Measurements from ENCODE around the gene PCBD1.
"Not testable (repeated sequence)": the region's sequence is repeated elsewhere in the genome, so short reads cannot be mapped to it uniquely, and the experiment has no call there.

PCBD1 gene

GRCh38 chr10:70879207-70879606 lies 9.2 kb downstream of the PCBD1 start:
- peaks cover 68% of the 10 kb centered on the region for H3K36me3 Mint-ChIP-seq (ENCODE audit: low read depth)
- H3K27ac Mint-ChIP-seq, result no peak overlapping the region

GRCh38 chr10:70874061-70874460 lies 14.3 kb downstream of the PCBD1 start:
- peaks cover 2% of the 10 kb centered on the region for H3K4me1 Mint-ChIP-seq (ENCODE audit: low read depth)
- no peak overlapping the region for H3K27ac Mint-ChIP-seq
- no peaks in the 10 kb centered on the region for H3K9me3 Mint-ChIP-seq
- peaks cover 71% of the 10 kb centered on the region for H3K36me3 Mint-ChIP-seq (ENCODE audit: low read depth)
- H3K4me3 Mint-ChIP-seq, result no peak overlapping the region
- no peaks in the 10 kb centered on the region for H3K27me3 Mint-ChIP-seq

More at GRCh38 chr10:70879207-70879606, 9.2 kb downstream of the PCBD1 start:
- no peak overlapping the region for H3K4me3 Mint-ChIP-seq
- H3K9me3 Mint-ChIP-seq, result no peaks in the 10 kb centered on the region
- H3K27me3 Mint-ChIP-seq, result no peaks in the 10 kb centered on the region
- peaks cover 10% of the 10 kb centered on the region for H3K4me1 Mint-ChIP-seq (ENCODE audit: low read depth)

- Mint-ChIP-seq H3K9me3 (no peaks in the 10 kb centered on the region), H3K4me1 (ENCODE audit: low read depth) (no peaks in the 10 kb centered on the region), H3K4me3 (no peak overlapping the region), H3K27ac (no peak overlapping the region), H3K27me3 (no peaks in the 10 kb centered on the region), H3K36me3 (ENCODE audit: low read depth) (peaks cover 69% of the 10 kb centered on the region)
Measured at GRCh38 chr10:70872291-70872690, 16.1 kb downstream of the PCBD1 start.

GRCh38 chr10:70866424-70866823 lies 21.9 kb downstream of the PCBD1 start:
- H3K27me3 Mint-ChIP-seq, result no peaks in the 10 kb centered on the region
- H3K27ac Mint-ChIP-seq, result no peak overlapping the region
- no peak overlapping the region for H3K4me3 Mint-ChIP-seq
- H3K36me3 Mint-ChIP-seq (ENCODE audit: low read depth), result peaks cover 58% of the 10 kb centered on the region
- H3K4me1 Mint-ChIP-seq (ENCODE audit: low read depth), result peaks cover 19% of the 10 kb centered on the region
- no peaks in the 10 kb centered on the region for H3K9me3 Mint-ChIP-seq

DNA sequence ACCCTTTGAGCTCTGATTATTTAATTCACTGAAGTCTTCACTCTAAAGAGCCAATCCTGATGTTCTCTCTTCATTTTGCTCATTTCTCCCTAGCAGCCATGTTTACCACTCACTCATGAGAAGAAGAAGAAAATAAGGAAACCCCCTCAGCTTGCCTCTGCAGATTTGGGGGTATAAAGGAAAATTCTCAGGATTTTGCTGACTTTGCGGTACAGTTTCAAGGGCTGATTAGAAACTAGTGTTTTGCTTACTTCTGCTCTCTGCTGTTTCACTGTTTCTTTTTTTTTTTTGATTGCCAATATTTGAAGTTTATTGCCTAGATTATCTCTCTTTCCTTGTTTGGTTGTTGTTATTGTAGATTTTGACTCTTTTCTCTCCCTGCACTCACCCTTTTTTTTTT lies 23.4 kb downstream of the PCBD1 start:
- Mint-ChIP-seq H3K4me3 (no peak overlapping the region), H3K9me3 (no peaks in the 10 kb centered on the region), H3K27ac (peak overlapping the region; percentile 60), H3K4me1 (ENCODE audit: low read depth) (peaks cover 19% of the 10 kb centered on the region), H3K27me3 (no peaks in the 10 kb centered on the region), H3K36me3 (ENCODE audit: low read depth) (peaks cover 72% of the 10 kb centered on the region)

GRCh38 chr10:70863470-70864160 lies 24.8 kb downstream of the PCBD1 start:
- no peak overlapping the region for H3K4me3 Mint-ChIP-seq
- peaks cover 68% of the 10 kb centered on the region for H3K36me3 Mint-ChIP-seq (ENCODE audit: low read depth)
- no peaks in the 10 kb centered on the region for H3K27me3 Mint-ChIP-seq
- peaks cover 19% of the 10 kb centered on the region for H3K4me1 Mint-ChIP-seq (ENCODE audit: low read depth)
- H3K27ac Mint-ChIP-seq, result peak overlapping the region; percentile 2
- no peaks in the 10 kb centered on the region for H3K9me3 Mint-ChIP-seq

- not testable (repeated sequence) for H3K9me3 Mint-ChIP-seq, H3K4me3 Mint-ChIP-seq, H3K27me3 Mint-ChIP-seq, H3K27ac Mint-ChIP-seq
- Mint-ChIP-seq H3K36me3 (ENCODE audit: low read depth) (peaks cover 75% of the 10 kb centered on the region), H3K4me1 (ENCODE audit: low read depth) (peaks cover 24% of the 10 kb centered on the region)
Measured at GRCh38 chr10:70861495-70862197, 26.7 kb downstream of the PCBD1 start.

- H3K4me3 Mint-ChIP-seq, result no peak overlapping the region
- H3K4me1 Mint-ChIP-seq (ENCODE audit: low read depth), result peaks cover 18% of the 10 kb centered on the region
- no peaks in the 10 kb centered on the region for H3K9me3 Mint-ChIP-seq
- no peak overlapping the region for H3K27ac Mint-ChIP-seq
- peaks cover 78% of the 10 kb centered on the region for H3K36me3 Mint-ChIP-seq (ENCODE audit: low read depth)
- no peaks in the 10 kb centered on the region for H3K27me3 Mint-ChIP-seq
Measured at GRCh38 chr10:70858759-70859158, 29.6 kb downstream of the PCBD1 start.

- Mint-ChIP-seq H3K27me3 (no peaks in the 10 kb centered on the region), H3K36me3 (ENCODE audit: low read depth) (peaks cover 86% of the 10 kb centered on the region), H3K9me3 (no peaks in the 10 kb centered on the region), H3K4me1 (ENCODE audit: low read depth) (peaks cover 14% of the 10 kb centered on the region), H3K4me3 (no peak overlapping the region), H3K27ac (no peak overlapping the region)
Measured at GRCh38 chr10:70856454-70856853, 31.9 kb downstream of the PCBD1 start.

GRCh38 chr10:70853457-70853856 lies 34.9 kb downstream of the PCBD1 start:
- H3K36me3 Mint-ChIP-seq (ENCODE audit: low read depth), result peaks cover 92% of the 10 kb centered on the region
- no peaks in the 10 kb centered on the region for H3K9me3 Mint-ChIP-seq
- H3K4me3 Mint-ChIP-seq, result no peak overlapping the region
- no peaks in the 10 kb centered on the region for H3K27me3 Mint-ChIP-seq
- no peak overlapping the region for H3K27ac Mint-ChIP-seq
- peaks cover 28% of the 10 kb centered on the region for H3K4me1 Mint-ChIP-seq (ENCODE audit: low read depth)

GRCh38 chr10:70853038-70853437 lies 35.3 kb downstream of the PCBD1 start:
- H3K36me3 Mint-ChIP-seq (ENCODE audit: low read depth), result peaks cover 92% of the 10 kb centered on the region
- H3K4me1 Mint-ChIP-seq (ENCODE audit: low read depth), result peaks cover 30% of the 10 kb centered on the region
- H3K27ac Mint-ChIP-seq, result no peak overlapping the region
- no peaks in the 10 kb centered on the region for H3K9me3 Mint-ChIP-seq
- no peak overlapping the region for H3K4me3 Mint-ChIP-seq
- no peaks in the 10 kb centered on the region for H3K27me3 Mint-ChIP-seq

DNA sequence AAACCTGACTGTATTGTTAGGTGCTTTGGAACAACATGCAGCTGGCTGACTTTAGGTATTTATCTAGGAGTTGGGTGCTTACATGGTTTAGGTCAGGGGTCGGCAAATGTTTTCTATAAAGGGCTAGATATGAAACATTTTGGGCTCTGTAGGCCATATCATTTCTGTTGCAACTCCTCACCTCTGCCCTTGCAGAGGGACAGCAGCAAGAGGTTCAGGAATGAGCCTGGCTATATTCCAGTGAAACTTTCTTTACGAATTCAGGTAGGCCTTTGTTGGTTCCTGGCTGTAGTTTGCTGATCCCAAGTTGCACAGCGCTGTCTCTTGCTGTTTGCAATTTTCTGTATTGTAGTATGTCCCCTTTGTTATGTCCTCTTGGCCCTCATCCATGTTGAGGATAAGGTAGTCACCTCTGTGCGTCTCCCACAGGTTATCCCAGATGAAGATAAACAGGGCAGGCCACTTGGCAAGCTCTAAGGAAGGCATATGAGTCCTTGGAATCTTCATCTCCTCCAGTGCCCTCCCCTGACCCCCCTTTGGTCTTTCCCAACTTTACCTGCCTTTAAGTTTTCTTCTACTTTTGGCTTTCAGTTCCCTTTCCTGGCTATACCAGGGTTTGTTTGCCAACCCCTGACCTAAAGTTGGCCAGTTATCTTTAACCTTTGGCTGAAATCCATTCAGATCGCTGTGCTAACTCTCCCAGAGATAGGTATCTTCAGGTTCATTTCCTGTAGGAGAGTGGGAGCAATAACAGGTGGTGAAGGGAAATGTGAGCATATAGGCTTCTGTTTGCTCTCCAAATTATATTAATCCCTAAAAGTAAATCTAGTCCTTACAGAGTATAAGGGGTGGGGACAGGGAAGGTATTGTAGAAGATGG lies 36.5 kb downstream of the PCBD1 start:
- Mint-ChIP-seq H3K4me1 (ENCODE audit: low read depth) (peaks cover 39% of the 10 kb centered on the region), H3K27me3 (no peaks in the 10 kb centered on the region), H3K36me3 (ENCODE audit: low read depth) (peaks cover 89% of the 10 kb centered on the region), H3K27ac (no peak overlapping the region), H3K9me3 (no peaks in the 10 kb centered on the region), H3K4me3 (no peak overlapping the region)

- H3K27me3 Mint-ChIP-seq, result no peaks in the 10 kb centered on the region
- no peak overlapping the region for H3K27ac Mint-ChIP-seq
- no peak overlapping the region for H3K4me3 Mint-ChIP-seq
- H3K36me3 Mint-ChIP-seq (ENCODE audit: low read depth), result peaks cover 86% of the 10 kb centered on the region
- H3K4me1 Mint-ChIP-seq (ENCODE audit: low read depth), result peaks cover 38% of the 10 kb centered on the region
- H3K9me3 Mint-ChIP-seq, result no peaks in the 10 kb centered on the region
Measured at GRCh38 chr10:70850097-70850496, 38.3 kb downstream of the PCBD1 start.

- Mint-ChIP-seq H3K27ac (peak overlapping the region; percentile 49), H3K4me3 (no peak overlapping the region), H3K9me3 (no peaks in the 10 kb centered on the region), H3K4me1 (ENCODE audit: low read depth) (peaks cover 42% of the 10 kb centered on the region), H3K27me3 (no peaks in the 10 kb centered on the region), H3K36me3 (ENCODE audit: low read depth) (peaks cover 86% of the 10 kb centered on the region)
Measured at GRCh38 chr10:70849582-70850016, 38.8 kb downstream of the PCBD1 start.

All from stimulated activated naive CD8-positive, alpha-beta T cell treated with anti-CD3 and anti-CD28 coated beads, Interleukin-15, Interleukin-2, amounts not matched to agents 100 ng/mL and 50 ng/mL, for 24 hours (primary cell).